Measurements from ENCODE around the gene ANTKMT.

ANTKMT gene

DNA sequence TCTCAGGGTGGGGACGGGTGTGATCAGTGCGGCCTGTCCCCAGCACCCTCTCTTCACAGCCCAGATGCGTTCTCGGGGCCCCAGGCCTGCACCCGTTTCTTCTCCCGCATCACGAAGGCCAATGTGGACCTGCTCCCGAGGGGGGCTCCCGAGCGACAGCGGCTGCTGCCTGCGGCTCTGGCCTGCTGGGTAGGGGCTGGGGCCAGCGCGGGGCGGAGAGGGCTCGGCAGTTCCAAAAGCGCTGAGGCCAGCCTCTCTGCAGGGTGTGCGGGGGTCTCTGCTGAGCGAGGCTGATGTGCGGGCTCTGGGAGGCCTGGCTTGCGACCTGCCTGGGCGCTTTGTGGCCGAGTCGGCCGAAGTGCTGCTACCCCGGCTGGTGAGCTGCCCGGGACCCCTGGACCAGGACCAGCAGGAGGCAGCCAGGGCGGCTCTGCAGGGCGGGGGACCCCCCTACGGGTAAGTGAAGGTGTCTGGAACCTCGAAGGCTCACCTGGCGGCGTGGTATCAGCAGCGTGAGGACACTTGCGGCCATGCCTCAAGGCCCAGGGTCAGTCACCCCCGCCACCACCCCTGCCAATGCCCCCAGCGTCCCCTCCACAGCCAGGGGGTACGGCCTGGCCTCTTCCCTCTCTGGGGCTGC is 44.0 kb downstream of the ANTKMT start:
- ATAC-seq = no peak
- no peak for DNase-seq

DNA sequence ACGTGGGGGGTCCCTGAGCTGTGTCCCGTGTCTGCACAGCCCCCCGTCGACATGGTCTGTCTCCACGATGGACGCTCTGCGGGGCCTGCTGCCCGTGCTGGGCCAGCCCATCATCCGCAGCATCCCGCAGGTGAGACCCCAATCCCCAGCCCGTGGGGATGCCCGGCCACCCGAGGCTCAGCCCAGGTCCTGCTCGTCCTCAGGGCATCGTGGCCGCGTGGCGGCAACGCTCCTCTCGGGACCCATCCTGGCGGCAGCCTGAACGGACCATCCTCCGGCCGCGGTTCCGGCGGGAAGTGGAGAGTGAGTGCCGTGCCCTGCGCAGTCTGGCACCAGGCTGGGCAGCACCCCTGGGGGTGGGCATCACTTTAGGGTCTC is 44.5 kb downstream of the ANTKMT start:
- DNase-seq (no peak), ATAC-seq (no peak)

DNA sequence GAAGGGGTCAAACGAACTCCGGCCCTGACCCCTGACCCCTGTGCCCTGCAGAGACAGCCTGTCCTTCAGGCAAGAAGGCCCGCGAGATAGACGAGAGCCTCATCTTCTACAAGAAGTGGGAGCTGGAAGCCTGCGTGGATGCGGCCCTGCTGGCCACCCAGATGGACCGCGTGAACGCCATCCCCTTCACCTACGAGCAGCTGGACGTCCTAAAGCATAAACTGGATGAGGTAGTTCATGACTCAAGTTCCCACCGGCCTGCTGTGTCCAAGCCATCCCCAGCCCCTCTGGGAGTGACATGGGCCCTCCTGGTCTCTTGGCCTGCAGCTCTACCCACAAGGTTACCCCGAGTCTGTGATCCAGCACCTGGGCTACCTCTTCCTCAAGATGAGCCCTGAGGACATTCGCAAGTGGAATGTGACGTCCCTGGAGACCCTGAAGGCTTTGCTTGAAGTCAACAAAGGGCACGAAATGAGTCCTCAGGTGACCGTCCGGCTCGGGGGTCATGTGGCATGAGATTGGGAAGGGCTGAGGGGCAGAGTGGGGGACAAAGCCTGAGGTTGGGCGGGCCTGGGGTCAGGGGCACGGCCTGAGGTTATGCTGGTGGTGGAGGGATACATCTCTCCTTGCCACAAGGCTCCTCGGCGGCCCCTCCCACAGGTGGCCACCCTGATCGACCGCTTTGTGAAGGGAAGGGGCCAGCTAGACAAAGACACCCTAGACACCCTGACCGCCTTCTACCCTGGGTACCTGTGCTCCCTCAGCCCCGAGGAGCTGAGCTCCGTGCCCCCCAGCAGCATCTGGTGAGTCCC is 45.3 kb downstream of the ANTKMT start:
- no peak for ATAC-seq
- DNase-seq = no peak

DNA sequence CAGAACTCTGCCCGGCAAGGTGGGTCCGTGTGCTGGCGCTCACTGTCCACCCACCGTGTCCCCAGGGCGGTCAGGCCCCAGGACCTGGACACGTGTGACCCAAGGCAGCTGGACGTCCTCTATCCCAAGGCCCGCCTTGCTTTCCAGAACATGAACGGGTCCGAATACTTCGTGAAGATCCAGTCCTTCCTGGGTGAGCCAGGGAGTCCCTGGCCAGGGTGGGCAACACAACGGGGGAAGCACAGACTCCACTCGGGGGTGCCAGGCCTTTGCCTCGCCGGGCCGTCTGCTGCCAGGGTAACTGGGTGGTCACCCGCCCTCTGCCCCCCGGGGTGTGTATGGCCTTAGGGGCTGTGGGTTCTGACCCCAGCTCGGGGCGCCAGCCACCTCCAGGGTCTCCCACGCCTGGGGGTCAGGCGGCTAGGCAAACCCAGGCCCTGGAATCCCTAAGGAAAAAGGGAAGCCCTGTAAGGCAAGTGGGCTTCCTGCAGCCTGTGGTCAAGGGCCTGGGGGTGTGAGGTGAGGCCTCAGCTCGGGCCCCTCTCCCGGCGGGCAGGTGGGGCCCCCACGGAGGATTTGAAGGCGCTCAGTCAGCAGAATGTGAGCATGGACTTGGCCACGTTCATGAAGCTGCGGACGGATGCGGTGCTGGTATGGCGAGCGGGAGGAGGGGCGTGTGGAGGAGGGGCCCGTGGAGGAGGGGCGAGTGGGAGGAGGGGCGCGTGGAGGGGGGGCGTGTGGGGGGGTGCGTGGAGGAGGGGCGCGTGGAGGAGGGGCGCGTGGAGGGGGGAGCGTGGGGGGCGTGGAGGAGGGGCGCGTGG is 46.1 kb downstream of the ANTKMT start:
- ATAC-seq = no peak
- DNase-seq = no peak

DNA sequence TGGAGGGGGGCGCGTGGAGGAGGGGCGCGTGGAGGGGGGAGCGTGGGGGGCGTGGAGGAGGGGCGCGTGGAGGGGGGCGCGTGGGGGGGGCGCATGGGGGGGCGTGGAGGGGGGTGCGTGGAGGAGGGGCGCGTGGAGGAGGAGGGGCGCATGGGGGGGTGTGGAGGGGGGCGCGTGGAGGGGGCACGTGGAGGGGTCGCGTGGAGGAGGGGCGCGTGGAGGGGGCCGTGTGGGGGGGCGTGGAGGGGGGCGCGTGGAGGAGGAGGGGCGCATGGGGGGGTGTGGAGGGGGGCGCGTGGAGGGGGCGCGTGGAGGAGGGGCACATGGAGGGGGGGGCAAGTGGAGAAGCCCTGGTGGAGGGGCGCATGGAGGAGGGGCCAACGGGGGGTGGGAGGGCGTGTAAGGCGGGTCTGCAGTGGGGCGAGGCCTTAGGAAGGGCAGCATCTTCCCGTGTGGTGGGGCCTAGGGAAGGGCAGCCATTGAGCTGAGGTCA is 46.8 kb downstream of the ANTKMT start:
- no peak for DNase-seq

DNA sequence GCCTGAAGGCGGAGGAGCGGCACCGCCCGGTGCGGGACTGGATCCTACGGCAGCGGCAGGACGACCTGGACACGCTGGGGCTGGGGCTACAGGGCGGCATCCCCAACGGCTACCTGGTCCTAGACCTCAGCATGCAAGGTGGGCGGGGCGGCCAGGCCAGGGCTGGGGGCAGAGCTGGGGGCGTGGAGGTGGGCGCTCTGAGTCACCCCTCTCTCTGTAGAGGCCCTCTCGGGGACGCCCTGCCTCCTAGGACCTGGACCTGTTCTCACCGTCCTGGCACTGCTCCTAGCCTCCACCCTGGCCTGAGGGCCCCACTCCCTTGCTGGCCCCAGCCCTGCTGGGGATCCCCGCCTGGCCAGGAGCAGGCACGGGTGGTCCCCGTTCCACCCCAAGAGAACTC is 47.5 kb downstream of the ANTKMT start:
- no peak for ATAC-seq

More for the DNA sequence above, 46.8 kb downstream of the ANTKMT start:
- no peak for ATAC-seq

DNA sequence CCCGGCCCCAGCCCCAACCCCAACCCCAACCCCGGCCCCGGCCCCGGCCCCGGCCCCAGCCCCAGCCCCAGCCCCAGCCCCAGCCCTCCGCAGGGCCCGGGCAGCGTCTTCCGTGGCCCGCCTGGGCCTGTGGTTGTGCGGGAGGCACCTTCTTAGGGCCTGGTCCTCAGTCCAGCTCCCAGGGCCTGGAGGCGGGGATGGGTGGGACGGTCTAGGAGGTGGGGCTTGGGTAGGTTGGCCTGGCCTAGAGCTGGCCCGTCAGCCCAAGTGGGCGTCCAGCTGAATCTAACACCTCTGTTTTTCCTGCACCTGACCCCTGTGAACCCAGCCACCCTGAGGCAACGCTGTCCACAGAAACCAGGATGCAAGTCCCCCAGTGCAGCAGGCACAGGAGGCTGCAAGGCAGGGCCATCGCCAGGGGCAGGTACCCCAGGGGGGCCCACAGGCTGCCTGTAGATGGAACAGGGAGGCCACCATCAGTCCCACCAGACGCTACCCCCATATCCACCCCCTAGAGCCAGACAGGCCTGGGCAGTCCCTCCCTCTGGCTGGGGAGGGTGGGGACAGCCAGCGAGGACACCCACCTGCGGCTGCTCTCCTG is 48.3 kb downstream of the ANTKMT start:
- DNase-seq (no peak), ATAC-seq (no peak)

More for the DNA sequence above, 47.5 kb downstream of the ANTKMT start:
- no peak for DNase-seq

DNA sequence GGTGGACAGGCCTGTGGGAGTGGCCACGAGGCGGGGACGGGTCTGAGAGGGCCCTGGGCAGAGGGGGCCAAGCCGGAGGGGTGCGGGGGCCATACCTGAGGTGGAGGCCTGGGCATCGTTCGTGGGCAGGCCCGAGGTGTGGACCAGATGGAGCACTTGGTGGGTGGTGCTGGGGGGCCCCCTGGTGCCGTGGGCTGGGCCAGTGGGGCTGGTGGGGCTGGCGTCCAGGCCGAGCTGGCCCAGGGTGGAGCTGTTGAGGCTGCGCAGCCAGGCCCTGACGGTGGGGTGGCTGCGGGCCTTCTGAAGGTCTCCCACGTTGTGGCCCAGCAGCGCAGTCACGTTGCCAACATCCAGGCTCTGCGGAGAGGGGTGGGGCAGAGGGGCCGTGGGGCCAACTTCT is 49.0 kb downstream of the ANTKMT start:
- no peak for DNase-seq

DNA sequence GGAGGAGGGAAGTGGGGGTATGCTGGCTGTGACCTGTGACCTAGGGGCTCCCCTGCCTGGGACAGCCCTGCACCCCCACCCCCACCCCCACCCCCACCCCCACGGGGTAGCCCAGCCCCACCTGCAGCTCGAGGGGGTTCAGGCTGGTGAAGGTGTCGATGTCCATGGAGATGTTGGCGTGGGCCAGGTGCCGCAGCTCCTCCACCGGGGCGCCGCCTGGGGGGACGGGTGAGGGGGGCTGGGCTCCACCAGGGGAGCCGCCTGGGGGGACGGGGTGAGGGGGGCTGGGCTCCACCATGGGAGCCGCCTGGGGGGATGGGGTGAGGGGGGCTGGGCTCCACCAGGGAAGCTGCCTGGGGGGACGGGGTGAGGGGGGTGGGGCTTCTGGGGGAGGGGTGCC is 49.5 kb downstream of the ANTKMT start:
- no peak for DNase-seq
- no peak for ATAC-seq

More for the DNA sequence above, 49.0 kb downstream of the ANTKMT start:
- ATAC-seq = no peak
